Activated CD8-positive, alpha-beta memory T cell treated with anti-CD3 and anti-CD28 coated beads for 4 hours (primary cell): ENCODE results near the gene MUC22.
"Not testable (repeated sequence)": the region's sequence is repeated elsewhere in the genome, so short reads cannot be mapped to it uniquely, and the experiment has no call there.

Source experiments
- DNase-seq, 2 donors: peaks; one replicate each; pipeline ENCODE4 v3.0.0-alpha.2; 2020; ENCODE audit warnings: low read depth in 2 of 2

Gene MUC22

GRCh38 chr6:31010393-31011060, at the start of gene MUC22:
Gene MUC22 (plus strand): TSS chr6:31010474. CDS start chr6:31010707, 233 bp downstream.
- DNase-seq = no peak

DNA sequence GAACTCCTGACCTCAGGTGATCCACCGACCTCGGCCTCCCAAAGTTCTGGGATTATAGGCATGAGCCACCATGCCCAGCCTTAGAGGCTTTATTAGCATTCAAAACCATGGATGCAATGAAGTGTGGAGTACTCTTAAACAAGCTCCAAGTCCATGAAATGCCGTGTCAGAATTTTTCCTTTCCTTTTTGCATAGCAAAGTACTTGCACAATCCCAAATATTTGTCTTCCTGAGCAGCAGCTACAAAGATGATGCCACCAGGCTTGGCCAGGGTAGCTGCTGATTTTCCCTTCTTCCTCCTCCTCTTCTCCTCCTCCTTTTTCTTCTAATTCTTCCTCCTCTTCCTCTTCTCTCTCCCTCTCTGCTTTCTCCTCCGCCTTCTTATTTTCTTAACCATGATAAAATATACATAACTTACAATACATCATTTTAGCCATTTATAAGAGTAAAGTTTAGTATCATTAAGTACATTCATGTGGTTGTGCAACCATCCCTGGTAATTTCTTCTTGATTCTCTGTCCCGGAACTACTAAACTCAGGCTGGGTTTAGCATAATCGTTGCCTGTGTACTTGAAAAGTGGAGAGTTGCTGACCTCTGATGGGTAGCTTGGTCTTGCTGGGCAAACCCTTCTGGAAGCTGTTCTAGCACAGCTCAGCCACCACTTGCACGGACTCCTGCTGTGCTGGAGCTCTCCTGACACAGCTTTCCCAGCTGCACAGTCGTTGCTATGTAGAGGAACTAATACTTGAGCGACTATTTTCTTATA, 49.2 kb upstream of the MUC22 start:
- DNase-seq = no peak

- DNase-seq = no peak
Measured at GRCh38 chr6:30962716-30963115, 47.6 kb upstream of the MUC22 start.

DNA sequence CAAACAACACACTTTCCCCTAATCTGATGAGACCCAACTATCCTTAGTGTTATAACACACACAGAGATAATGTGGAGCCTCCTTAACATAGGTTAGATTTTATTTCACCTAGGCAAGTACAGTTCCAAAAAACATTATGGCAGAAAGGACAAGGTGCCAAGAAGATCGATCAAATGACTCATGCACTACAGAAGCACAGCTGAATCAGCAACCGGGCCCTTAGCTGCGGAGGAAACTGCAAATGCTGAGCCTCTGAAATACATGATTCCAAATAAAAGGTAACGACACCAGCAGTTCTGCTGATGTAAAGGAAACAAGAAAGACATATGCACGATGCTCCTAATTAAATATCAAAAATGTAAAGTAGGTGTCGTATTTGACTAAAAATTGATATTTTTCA, 46.6 kb upstream of the MUC22 start:
- no peak for DNase-seq

DNA sequence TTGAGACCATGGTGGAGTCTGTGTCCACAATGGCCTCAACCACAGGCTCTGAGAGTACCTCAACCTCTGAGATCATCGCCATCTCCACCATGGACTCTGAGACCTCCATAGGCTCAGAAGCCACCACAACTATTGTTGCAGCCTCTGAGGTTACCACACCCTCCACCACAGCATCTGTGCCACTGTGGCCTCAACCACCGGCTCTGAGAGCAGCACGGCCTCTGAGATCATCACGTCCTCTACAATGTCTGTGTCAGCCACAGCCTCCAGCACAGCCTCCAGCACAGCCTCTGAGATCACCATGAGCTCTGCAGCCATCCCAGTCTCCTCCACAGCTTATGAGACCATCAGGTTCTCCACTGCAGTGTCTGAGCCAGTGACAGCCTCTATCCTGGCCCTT, 46.2 kb upstream of the MUC22 start:
- no peak for DNase-seq

DNA sequence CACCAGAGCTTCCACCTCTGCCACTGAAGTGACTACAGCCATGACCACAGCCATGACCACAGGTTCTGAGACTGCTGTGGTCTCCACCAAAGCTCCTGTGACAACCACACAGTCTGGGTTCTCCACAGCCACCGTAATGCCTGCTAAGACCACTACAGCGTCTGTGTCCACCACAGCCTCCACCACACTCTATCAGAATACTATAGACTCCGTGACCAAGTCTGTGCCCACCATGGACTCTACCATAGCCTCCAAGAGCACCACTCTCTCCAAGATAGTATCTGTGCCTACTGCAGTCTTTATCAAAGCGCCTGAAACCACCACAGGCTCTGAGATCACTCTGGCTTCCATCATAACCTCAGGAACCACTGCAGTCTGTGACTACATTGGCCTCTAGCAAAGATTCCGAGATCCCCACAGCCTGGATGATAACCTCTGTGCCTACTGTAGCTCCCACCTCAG, 45.1 kb upstream of the MUC22 start:
- DNase-seq = no peak

DNA sequence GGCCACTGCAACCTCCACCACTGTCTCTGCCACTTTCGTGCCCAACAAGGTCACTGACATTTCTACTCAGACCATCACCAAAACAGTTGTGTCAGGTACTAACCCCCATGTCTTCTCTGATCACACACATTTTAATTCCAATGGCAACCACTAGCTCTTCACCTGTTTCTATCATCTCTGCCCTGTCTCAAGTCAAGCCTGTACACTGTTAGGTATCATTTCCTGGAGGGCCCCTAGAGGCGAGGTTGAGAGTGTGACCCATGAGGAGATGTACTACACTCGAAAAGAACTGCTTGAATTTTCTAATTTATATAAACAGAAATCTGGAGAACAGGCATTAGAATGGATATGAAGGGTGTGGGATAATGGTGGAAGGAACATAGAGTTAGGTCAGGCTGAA, 44.1 kb upstream of the MUC22 start:
- DNase-seq = no peak

DNA sequence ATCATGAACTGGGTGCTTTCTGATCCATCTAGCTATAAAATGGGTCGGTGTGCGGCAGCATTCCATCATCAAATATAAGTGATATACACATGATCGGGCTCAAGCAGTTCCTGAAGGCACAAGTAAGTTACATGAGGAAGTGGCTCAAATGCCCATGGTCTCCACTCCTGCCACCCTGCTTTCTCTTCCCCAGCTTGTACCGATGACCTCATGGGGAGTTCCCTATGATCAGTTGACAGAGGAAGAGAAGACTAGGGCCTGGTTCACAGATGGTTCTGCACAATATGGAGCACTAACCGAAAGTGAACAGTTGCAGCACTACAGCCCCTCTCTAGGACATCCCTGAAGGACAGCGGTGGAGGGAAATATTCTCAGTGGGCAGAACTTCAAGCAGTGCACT, 41.1 kb upstream of the MUC22 start:
- not testable (repeated sequence) for DNase-seq

DNA sequence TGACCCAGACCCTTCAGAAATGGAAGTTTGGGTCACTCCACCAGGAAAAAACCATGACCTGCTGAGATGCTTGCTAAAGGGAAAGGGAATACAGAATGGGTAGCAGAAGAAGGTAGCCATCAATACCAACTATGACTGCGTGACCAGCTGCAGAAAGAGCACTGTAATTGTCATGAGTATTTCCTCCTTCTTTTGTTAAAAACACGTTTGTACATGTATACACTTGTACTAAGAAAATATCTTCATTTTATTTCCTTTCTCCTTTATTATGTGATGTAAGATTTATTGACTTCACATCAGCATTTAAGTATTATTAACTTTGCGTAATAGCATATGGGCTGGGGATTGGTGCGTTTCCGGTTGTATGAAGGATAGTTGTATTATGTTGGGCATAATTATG, 39.3 kb upstream of the MUC22 start:
- no peak for DNase-seq

- DNase-seq = no peak
Measured at GRCh38 chr6:30972816-30973215, 37.5 kb upstream of the MUC22 start.

GRCh38 chr6:30974490-30975252, 35.6 kb upstream of the MUC22 start:
- DNase-seq = no peak

- DNase-seq = no peak
Measured at GRCh38 chr6:30979141-30979540, 31.1 kb upstream of the MUC22 start.

DNA sequence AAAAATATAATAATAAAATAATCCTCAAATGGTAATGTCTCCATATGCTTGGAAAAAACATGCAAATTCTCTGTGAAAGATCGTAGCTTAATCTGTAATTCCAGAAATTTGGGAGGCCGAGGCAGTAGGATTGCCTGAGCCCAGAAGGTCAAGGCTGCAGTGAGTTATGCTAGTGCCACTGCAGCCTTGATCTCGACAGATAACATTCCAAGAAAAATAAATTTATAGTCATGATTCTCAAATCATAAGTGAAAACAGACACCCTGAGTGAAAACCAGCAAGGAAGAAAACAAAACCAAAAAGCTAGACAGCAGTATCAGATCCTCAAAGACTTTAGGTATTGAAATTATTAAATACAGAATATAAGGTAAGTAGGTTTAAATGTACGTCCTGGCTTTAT, 30.6 kb upstream of the MUC22 start:
- no peak for DNase-seq

- DNase-seq = no peak
Measured at GRCh38 chr6:30981942-30982772, 28.1 kb upstream of the MUC22 start.

DNA sequence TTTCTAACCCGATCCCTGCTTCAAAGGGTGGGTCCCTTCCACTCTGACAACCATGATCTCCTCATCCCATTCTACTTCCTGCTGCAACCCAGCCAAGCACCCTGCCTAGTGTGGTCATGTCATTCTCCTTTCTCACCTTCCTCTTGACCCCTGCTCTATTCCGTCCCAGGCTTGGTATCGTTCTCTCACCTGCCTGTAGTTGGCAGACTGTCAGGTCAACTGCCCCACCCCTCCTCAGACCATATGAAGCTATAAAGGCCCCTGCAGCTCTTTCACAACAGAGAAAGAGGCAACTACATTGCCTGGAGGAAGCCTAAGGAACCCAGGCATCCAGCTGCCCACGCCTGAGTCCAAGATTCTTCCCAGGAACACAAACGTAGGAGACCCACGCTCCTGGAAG, 26.8 kb upstream of the MUC22 start, which contains the start of gene MUC21:
Gene MUC21, plus strand, starts transcription at position 280 of the 400 bp plus-strand sequence. CDS start 241 bp downstream, outside the sequence.
- DNase-seq = no peak

DNA sequence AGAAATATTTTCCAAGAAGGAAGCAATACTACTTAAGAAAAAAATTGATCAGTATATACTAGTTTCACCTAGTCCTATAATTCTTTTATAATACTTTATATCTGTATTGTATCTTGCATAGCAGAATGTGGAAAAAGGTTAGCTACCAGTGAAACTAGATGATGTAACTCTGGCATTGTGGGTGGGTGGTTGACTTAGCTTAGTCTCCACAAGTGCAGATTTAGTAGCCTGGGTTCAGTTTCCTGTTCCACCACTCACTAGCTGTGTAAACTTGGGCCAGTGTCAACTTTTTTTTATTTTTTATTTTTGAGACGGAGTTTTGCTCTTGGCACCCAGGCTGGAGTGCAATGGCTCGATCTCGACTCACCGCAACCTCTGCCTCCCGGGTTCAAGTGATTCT, 24.8 kb upstream of the MUC22 start:
- DNase-seq = no peak

GRCh38 chr6:30987304-30987703, 23.0 kb upstream of the MUC22 start:
- no peak for DNase-seq

DNA sequence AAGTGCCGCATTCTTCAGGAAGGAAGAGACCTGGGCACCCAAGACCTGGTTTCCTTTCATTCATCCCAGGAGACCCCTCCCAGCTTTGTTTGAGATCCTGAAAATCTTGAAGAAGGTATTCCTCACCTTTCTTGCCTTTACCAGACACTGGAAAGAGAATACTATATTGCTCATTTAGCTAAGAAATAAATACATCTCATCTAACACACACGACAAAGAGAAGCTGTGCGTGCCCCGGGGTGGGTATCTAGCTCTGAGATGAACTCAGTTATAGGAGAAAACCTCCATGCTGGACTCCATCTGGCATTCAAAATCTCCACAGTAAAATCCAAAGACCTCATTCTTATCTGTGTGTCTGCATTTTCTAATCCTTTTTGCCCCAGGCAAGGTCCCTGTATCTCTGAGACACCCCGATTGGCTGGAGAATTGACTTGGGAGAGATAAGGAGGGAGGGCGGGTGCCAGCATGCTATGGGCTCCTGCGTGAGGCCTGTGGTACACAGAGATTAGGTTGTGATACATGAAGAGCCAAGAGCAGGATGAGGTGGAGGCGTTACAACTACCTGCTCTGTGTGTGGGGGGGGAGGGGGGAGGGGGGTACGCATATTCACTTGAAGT, 22.0 kb upstream of the MUC22 start:
- DNase-seq = no peak

DNA sequence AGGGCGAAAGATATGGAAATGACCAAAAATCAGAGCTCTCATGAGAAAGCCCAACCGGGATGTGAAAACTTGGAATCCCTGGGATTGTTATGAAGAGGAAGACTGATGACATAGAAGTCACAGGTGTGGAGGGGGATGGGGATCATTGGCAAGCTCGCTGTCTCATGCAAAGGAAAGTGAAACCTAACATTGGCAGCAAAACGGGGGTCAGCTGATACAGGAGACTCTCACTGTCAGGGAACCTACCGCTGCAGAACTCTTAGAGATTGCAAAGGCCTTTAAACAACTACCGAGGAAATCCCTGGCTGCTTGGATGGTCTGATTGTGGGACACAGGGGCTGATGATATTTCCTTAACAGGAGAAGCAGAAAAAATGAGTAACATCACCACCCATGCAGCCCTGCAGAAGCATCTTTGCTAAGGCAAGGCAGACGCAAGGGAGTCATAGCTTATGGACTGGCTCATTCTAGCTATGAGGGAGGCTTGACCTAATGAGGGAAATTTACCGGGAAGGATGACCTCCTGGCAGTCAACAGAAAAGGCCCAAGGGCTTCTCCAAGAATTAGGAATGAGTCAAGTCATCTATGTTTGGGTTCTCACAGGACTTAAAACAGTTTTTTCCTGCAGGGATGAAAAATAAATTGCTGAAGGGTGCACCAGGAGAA, 19.7 kb upstream of the MUC22 start:
- no peak for DNase-seq

DNA sequence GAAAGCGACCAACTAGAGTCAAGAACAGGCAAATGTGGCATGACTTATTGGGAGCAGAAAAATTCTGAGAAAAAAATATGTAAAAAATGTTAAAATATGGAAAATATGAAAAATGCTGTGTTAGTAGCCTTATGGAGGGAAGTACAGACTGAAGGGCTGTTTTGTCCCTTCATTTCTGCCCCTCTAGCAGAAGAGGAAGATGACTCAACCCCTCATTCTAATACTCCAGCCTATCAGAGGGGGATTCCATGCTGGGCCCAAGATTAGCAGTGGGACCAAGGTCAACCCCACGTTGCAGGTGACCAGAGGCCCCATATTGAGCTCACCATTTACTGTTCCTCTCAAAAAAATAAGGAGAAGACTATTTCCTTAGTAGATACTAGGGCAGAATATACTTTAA, 18.4 kb upstream of the MUC22 start:
- no peak for DNase-seq

GRCh38 chr6:30997301-30997700, 13.0 kb upstream of the MUC22 start:
- no peak for DNase-seq
